Measurements from ENCODE around the gene FSD2.

DNA sequence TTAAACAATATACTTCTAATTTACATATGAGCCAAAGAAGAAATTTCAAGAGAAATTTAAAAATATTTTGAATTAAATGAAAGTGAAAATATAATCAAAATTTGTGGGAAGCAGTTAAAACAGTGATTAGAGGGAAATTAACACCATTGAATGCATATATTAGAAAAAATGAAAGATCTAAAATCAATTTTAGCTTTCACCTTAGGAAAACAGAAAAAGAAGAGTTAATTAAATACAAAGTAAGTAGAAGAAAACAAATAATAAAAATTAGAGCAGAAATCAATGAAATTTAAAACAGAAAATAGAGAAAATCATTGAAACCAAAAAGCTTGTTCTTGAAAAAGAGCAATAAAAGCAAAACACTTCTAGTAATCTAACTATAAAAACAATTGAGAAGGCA lies 57.6 kb downstream of the FSD2 start:
- TF ChIP-seq, protein P1, sequence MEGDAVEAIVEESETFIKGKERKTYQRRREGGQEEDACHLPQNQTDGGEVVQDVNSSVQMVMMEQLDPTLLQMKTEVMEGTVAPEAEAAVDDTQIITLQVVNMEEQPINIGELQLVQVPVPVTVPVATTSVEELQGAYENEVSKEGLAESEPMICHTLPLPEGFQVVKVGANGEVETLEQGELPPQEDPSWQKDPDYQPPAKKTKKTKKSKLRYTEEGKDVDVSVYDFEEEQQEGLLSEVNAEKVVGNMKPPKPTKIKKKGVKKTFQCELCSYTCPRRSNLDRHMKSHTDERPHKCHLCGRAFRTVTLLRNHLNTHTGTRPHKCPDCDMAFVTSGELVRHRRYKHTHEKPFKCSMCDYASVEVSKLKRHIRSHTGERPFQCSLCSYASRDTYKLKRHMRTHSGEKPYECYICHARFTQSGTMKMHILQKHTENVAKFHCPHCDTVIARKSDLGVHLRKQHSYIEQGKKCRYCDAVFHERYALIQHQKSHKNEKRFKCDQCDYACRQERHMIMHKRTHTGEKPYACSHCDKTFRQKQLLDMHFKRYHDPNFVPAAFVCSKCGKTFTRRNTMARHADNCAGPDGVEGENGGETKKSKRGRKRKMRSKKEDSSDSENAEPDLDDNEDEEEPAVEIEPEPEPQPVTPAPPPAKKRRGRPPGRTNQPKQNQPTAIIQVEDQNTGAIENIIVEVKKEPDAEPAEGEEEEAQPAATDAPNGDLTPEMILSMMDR (IDR thresholded peaks at IDR 0.05; ENCODE audit: low read length): no peak
- TF ChIP-seq EZH2 (IDR thresholded peaks at IDR 0.05; ENCODE audit: borderline replicate concordance, low read length): no peak
